ENCODE measurements around the gene GPR37L1. TPM values are rescaled to one million over a fixed set of nuclear protein-coding genes. Genes with fewer than 3 reads are reported as not detected.

Gene GPR37L1
- total RNA-seq, 2 donors from 2014 or later: 0.09 to 0.28 TPM

GRCh38 chr1:202149566-202149965 lies 26.8 kb downstream of the GPR37L1 start:
- Histone ChIP-seq H3K4me1 (replicated peaks) (no peaks in the 10 kb centered on the region), H3K9me3 (no peaks in the 10 kb centered on the region), H3K27me3 (replicated peaks; ENCODE audit: insufficient read depth) (no peaks in the 10 kb centered on the region), H3K4me3 (no peak overlapping the region), H3K27ac (no peak overlapping the region), H3K36me3 (no peaks in the 10 kb centered on the region)
- WGBS: 90% methylated on average over 4 of the region's 4 CpGs
- TF ChIP-seq POLR2AphosphoS5 (IDR thresholded peaks at IDR 0.05) (no peak), POLR2A (IDR thresholded peaks at IDR 0.05) (no peak)
- TF ChIP-seq, protein P1, sequence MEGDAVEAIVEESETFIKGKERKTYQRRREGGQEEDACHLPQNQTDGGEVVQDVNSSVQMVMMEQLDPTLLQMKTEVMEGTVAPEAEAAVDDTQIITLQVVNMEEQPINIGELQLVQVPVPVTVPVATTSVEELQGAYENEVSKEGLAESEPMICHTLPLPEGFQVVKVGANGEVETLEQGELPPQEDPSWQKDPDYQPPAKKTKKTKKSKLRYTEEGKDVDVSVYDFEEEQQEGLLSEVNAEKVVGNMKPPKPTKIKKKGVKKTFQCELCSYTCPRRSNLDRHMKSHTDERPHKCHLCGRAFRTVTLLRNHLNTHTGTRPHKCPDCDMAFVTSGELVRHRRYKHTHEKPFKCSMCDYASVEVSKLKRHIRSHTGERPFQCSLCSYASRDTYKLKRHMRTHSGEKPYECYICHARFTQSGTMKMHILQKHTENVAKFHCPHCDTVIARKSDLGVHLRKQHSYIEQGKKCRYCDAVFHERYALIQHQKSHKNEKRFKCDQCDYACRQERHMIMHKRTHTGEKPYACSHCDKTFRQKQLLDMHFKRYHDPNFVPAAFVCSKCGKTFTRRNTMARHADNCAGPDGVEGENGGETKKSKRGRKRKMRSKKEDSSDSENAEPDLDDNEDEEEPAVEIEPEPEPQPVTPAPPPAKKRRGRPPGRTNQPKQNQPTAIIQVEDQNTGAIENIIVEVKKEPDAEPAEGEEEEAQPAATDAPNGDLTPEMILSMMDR (IDR thresholded peaks at IDR 0.05): no peak
- DNase-seq (ENCODE audit: low spot score): no peak
- intact Hi-C loops (cut with DNase I): no loop called here

DNA sequence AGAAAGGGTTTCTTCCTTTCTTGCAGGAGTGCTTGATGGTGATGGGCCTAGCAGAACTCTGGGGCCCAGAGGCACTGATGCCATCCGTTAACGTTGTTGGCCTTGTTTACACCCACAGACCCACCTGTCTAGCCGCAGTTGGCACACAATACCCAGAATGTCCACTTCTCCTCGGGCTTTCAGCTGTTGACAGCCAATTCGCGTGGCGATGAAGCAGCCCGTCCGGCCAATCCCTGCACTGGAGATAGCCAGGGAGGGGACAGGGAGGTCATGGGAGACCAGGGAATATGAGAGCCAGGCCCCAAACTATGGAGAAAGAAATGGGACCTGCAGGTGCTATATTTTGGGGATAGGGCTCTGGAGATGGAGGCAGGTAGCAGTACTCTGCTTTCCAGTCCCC lies 27.5 kb downstream of the GPR37L1 start:
- TF ChIP-seq, protein P1 (IDR thresholded peaks at IDR 0.05): no peak
- TF ChIP-seq POLR2AphosphoS5 (IDR thresholded peaks at IDR 0.05) (no peak), POLR2A (IDR thresholded peaks at IDR 0.05) (no peak)
- intact Hi-C loops (cut with DNase I): no loop called here
- no peaks in the 10 kb centered on the region for H3K9me3 ChIP-seq
- no peak for DNase-seq (ENCODE audit: low spot score)
- H3K27ac ChIP-seq: no peak overlapping the region
- H3K36me3 ChIP-seq: no peaks in the 10 kb centered on the region
- H3K4me1 ChIP-seq (replicated peaks): no peaks in the 10 kb centered on the region
- no peak overlapping the region for H3K4me3 ChIP-seq
- no peaks in the 10 kb centered on the region for H3K27me3 ChIP-seq (replicated peaks; ENCODE audit: insufficient read depth)
- WGBS: 92% methylated on average over 9 of the region's 9 CpGs

GRCh38 chr1:202150602-202151001 lies 27.9 kb downstream of the GPR37L1 start:
- TF ChIP-seq, protein P1 (IDR thresholded peaks at IDR 0.05): no peak
- no peak for TF ChIP-seq POLR2A (IDR thresholded peaks at IDR 0.05)
- TF ChIP-seq POLR2AphosphoS5 (IDR thresholded peaks at IDR 0.05): no peak
- no peak overlapping the region for H3K4me3 ChIP-seq
- DNase-seq (ENCODE audit: low spot score): no peak
- no peak overlapping the region for H3K27ac ChIP-seq
- intact Hi-C loops (cut with DNase I): no loop called here
- H3K36me3 ChIP-seq: no peaks in the 10 kb centered on the region
- WGBS: 93% methylated on average over 8 of the region's 8 CpGs
- no peaks in the 10 kb centered on the region for H3K9me3 ChIP-seq
- no peaks in the 10 kb centered on the region for H3K27me3 ChIP-seq (replicated peaks; ENCODE audit: insufficient read depth)
- H3K4me1 ChIP-seq (replicated peaks): no peaks in the 10 kb centered on the region

DNA sequence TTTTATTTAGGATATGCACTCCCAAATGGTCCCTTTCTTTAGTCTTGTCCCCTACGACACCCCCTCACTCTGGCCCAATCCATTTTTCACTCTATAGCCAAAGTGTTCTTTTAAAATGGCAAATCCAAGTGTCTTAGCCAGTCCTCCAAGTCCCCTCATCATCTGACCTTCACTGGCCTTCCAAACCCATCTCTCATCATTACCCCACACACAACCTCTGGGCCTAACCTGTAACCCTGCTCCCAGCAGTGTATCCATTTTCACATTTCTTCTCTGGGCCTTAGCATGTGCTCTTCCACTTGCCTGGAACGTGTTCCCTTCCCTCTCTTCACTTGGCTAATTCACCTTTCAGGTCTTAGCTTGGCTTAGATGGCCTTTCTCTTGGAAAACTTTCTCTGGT lies 28.3 kb downstream of the GPR37L1 start:
- no peak for DNase-seq (ENCODE audit: low spot score)
- H3K36me3 ChIP-seq: no peaks in the 10 kb centered on the region
- no peaks in the 10 kb centered on the region for H3K27me3 ChIP-seq (replicated peaks; ENCODE audit: insufficient read depth)
- WGBS: 88% methylated on average over 2 of the region's 2 CpGs
- no peaks in the 10 kb centered on the region for H3K9me3 ChIP-seq
- intact Hi-C loops (cut with DNase I): no loop called here
- no peaks in the 10 kb centered on the region for H3K4me1 ChIP-seq (replicated peaks)
- no peak overlapping the region for H3K27ac ChIP-seq
- TF ChIP-seq POLR2A (IDR thresholded peaks at IDR 0.05) (no peak), POLR2AphosphoS5 (IDR thresholded peaks at IDR 0.05) (no peak)
- TF ChIP-seq, protein P1 (IDR thresholded peaks at IDR 0.05): no peak
- H3K4me3 ChIP-seq: no peak overlapping the region

DNA sequence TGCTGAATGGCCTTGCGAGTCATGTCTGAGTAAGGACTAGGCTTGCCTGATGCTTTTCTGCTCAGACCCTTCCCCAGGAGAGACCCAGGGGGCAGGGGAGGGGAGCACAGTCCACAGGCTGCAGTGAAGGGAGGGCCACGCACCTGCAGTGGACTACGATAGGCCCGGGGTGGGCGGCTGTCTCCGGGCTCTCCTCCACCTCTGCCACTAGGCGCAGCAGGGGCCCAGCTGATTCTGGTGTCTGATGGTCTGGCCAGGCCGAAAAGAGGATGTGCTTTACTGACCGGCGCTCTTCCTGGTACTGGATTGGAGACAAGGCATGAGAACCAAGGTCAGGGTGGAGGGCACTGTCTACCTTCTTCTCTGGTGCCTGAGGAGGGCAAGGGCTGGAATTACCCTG lies 29.7 kb downstream of the GPR37L1 start:
- Histone ChIP-seq H3K4me1 (replicated peaks) (no peaks in the 10 kb centered on the region), H3K4me3 (no peak overlapping the region), H3K9me3 (no peaks in the 10 kb centered on the region), H3K27ac (no peak overlapping the region), H3K36me3 (no peaks in the 10 kb centered on the region), H3K27me3 (replicated peaks; ENCODE audit: insufficient read depth) (no peaks in the 10 kb centered on the region)
- 89% methylated on average over 10 of the region's 10 CpGs for WGBS
- DNase-seq (ENCODE audit: low spot score): no peak
- TF ChIP-seq, protein P1 (IDR thresholded peaks at IDR 0.05): no peak
- TF ChIP-seq POLR2A (IDR thresholded peaks at IDR 0.05): no peak
- no peak for TF ChIP-seq POLR2AphosphoS5 (IDR thresholded peaks at IDR 0.05)
- intact Hi-C loops (cut with DNase I): no loop called here
